Coronary artery (tissue), 2 donors: ENCODE results near the gene MATN4.

ENCODE experiments used
- DNase-seq: peaks from one replicate; pipeline ENCODE4 v3.0.0-alpha.2; 2017; ENCODE audit warnings: low spot score
- H3K27ac ChIP-seq, 2 donors: fragments of 200-600 bp; sonication (generic); one replicate each; pipeline ENCODE4 v1.5.1; 2016 to 2019
- H3K4me3 ChIP-seq: fragments of 200-600 bp; sonication (generic); 2 replicates; pipeline ENCODE4 v1.5.1; 2016; ENCODE audit warnings: mild to moderate bottlenecking, moderate library complexity
- CTCF ChIP-seq: fragments of 200-600 bp; sonication (generic); IDR thresholded peaks from one replicate; pipeline ENCODE4 v1.5.1; 2019; ENCODE audit warnings: antibody characterized with exemption

Gene MATN4

GRCh38 chr20:45344168-45344860, 36.2 kb upstream of the MATN4 start:
- H3K27ac ChIP-seq = peak overlapping the region; percentile 94 to 98
- no peak for TF ChIP-seq CTCF
- peak; percentile 91 for DNase-seq
- H3K4me3 ChIP-seq = peak overlapping the region; percentile 90

DNA sequence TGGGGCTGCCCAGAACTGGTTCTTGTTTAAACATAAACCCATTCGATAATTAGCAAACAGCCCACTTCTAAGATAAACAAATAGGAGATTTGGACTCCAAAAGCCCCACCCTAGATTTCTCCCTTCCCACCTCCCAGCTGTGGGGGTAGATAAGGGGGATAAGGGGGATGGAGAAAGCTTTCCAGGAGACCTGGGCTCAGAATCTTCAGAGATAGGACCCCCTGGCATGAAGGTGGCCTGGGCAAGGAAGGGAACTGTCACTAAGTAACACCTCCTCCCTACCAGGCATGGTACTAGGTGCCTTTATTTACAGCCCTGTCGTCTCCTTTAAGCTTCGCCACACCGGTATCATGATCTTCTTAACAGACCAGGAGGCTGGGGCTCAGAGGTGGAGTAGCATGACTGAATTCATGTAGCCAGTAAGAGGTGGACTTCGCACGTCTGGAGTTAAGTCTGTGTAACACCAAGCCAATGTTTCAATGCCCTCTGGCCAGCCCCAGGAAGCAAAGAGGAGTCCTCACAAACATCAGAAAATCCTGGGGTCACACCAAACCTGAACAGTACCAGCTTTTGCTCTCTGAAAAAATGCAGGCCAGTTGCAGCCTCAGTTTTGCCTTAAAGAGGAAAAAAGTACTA, 35.6 kb upstream of the MATN4 start:
- H3K4me3 ChIP-seq = peak overlapping the region; percentile 90
- TF ChIP-seq CTCF = no peak
- H3K27ac ChIP-seq = peak overlapping the region; percentile 94 to 98
- DNase-seq = no peak

DNA sequence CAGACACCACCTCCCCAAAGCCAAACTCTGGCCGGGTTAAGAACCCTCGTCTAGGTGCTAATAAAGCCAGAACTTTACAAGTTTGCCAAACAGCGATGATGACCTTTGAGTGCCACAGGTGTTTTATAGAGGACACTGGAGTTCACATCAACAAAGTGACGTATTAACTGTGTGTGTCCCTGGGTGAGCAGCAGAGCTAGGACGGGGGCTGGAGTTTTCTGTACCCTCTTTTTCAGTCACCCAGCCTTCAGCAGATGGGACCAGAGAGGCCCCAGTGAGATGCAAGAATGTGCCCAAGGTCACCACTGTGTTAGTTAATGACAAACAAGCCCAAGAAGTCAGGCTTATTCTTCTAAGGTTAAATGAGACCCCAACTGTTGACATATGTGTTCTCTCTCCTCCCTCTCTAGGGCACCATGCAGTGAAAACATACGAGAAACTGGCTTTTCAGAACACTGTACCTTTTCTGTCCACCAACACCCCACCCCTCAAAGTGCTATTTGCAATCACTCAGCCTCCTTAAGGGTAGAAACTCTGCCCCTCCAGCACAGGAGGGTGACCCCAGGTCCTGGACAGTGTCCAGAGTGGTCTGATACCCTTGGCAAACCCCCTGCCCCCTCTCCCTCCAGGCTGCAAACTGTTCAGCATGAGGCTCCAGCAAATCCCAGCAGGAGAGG, 34.9 kb upstream of the MATN4 start:
- Histone ChIP-seq H3K4me3 (peak overlapping the region; percentile 90), H3K27ac (peak overlapping the region; percentile 94 to 98)
- TF ChIP-seq CTCF = no peak
- no peak for DNase-seq

- Histone ChIP-seq H3K27ac (peak overlapping the region; percentile 94 to 98), H3K4me3 (peak overlapping the region; percentile 90)
- peak; percentile 94 for DNase-seq
- TF ChIP-seq CTCF = no peak
Observed at GRCh38 chr20:45341939-45342854, 34.1 kb upstream of the MATN4 start.

GRCh38 chr20:45341579-45341938, 33.5 kb upstream of the MATN4 start:
- H3K27ac ChIP-seq = peak overlapping the region; percentile 94 to 98
- H3K4me3 ChIP-seq = peak overlapping the region; percentile 90
- TF ChIP-seq CTCF = no peak
- DNase-seq = no peak

GRCh38 chr20:45340951-45341350, 32.9 kb upstream of the MATN4 start:
- TF ChIP-seq CTCF = no peak
- H3K27ac ChIP-seq = peak overlapping the region; percentile 94 to 98
- DNase-seq = no peak
- no peak overlapping the region for H3K4me3 ChIP-seq
